AG09319 (cell line): ENCODE results near the gene THG1L.

Experiments used
- DNase-seq: peaks from one replicate; pipeline ENCODE4 v3.0.0-alpha.2; 2010; ENCODE audit warnings: low read depth; ENCODE audit errors: extremely low read depth
- TF ChIP-seq, protein P1 (sequence below): IDR thresholded peaks from 2 replicates; pipeline ENCODE4 v1.5.1; 2011; ENCODE audit warnings: low read depth, mild to moderate bottlenecking, inconsistent platforms, low read length, moderate library complexity

The THG1L gene

DNA sequence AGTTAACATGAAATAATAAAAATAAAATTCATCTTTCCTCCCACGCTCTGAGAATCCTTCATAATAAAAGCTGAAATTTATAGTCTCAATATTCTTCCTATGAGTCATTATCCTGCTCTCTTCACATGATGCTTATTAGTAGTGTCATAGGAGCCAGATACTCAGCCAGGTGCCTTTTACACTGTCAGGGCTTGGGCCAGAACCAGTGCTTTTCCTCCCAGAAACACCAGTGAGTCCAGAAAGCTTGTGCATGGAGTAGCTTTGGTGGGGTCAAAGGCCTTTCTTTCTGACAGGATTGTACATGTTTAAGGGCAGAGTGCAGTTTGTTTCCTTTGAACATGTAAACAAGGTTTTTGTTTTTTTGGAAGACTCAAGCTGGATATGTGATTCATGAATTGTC, 19.1 kb downstream of the THG1L start:
- no peak for DNase-seq

DNA sequence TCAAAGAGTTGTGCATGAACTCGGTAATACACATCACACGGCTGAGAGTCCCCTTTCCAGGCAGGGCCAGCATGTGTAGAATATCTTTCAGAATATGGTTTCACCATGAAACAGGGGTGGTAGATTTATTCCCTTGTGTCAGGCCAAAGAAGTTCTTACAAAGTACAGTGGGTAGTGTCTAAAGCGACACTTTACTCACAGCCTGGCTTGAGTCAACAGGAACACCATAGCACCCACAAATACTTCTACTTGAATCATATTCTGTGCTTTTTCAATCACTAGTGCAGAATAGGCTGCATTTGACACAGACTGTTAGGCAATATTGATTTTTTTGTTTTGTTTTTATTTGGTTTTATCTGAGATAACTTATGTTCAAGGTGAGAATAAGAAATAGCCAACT, 24.9 kb downstream of the THG1L start:
- TF ChIP-seq, protein P1, sequence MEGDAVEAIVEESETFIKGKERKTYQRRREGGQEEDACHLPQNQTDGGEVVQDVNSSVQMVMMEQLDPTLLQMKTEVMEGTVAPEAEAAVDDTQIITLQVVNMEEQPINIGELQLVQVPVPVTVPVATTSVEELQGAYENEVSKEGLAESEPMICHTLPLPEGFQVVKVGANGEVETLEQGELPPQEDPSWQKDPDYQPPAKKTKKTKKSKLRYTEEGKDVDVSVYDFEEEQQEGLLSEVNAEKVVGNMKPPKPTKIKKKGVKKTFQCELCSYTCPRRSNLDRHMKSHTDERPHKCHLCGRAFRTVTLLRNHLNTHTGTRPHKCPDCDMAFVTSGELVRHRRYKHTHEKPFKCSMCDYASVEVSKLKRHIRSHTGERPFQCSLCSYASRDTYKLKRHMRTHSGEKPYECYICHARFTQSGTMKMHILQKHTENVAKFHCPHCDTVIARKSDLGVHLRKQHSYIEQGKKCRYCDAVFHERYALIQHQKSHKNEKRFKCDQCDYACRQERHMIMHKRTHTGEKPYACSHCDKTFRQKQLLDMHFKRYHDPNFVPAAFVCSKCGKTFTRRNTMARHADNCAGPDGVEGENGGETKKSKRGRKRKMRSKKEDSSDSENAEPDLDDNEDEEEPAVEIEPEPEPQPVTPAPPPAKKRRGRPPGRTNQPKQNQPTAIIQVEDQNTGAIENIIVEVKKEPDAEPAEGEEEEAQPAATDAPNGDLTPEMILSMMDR = no peak
- DNase-seq = no peak

More for the DNA sequence above, 19.1 kb downstream of the THG1L start:
- TF ChIP-seq, protein P1 = no peak

DNA sequence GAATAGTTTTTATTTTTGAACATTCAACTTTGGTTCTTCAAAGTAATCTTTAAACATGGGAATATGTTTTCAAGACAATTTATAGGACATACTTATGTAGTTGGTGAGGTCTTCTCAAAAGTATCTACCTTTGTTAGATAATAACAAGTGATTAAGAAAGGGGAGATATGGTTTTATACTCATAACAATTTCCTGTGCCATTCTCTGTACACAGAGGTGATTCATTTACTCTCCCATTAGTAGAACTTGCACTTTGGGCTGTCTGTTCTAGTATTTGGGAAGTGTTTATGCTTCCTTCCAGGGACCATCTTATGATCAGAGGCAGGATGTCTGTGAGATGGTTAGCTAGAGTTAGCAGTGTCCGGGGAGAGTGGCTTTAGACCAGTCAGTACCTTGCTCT, 27.5 kb downstream of the THG1L start:
- TF ChIP-seq, protein P1 = no peak
- DNase-seq = no peak

DNA sequence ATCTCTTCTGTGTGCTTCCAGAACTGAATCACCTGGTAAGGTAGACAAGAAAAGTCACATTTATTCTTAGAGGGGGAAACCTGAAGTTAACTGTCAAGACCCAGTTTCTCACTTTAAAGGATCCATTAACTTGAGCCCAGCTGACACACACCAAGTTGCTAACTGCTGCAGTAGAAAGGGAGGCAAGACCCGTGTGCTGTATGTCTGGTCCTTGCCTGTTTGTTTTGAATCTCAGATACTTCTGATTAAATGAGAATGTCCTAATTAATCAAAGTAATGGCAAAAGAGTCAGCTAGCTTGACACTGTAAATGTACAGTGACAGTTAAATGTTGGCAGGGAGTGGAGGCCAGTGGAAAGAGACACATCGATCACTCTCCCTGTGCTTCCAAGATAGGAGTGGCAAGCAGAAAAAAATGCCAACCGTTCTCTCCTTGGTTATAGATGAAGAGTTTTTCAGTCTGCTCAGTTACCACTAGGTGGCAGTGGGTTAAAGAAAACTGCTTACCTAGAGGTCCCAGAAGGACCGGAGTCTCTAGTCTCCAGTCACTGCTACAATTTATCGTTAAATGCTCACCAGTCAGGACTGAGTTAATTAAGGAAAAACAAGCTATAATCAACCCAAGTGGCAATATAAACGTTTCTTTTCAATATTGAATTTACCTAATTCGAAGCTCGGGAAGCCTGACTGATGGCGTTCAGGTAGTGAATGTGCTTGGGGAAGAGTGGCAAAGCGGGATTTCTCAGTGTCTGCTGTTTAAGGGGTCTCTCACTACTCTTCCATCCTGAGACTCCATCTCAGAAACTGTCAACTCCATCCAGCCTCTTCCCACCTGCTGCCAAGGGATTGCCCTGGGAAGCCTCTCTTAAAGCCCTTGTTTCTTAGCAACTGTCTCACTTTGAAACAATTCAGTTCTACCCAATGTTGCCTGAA, 30.7 kb downstream of the THG1L start:
- TF ChIP-seq, protein P1 = peak; percentile 80
- no peak for DNase-seq

GRCh38 chr5:157764531-157764930, 33.3 kb downstream of the THG1L start:
- no peak for DNase-seq
- TF ChIP-seq, protein P1 = no peak

DNA sequence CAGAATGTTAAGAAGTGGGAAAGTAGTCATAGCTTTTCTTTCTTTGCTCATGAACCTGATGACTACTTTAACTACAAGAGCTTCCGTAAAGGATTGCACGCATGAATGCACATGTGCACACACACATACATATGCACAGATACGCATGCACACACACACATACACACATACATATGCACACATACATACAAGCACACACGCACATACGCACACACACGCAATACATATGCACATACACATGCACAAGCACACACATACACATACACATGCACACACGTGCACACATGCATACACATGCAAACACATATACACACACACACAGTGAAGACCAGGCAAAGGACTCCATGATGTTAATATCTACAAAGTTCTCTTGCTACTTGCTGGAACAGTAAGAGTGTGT, 35.2 kb downstream of the THG1L start:
- no peak for DNase-seq
- TF ChIP-seq, protein P1 = no peak

DNA sequence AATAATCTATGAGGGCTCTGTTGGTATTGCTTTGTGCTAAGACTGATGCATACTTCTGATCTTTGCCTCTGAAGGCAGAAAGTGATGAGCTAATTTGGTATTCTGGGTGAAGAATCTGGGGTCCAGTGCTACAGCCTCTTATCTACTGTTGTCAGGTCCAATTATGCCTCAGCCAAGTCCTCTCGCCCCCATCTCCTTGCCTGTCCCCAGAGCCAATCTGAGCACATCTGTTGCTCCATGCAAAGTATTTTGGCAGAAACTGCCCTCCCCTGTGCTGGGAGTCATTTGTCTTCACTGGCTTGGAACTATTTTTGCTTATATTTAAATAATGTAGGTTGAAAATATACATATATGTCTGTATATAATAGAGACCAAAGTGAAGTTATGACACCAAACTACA, 35.7 kb downstream of the THG1L start:
- TF ChIP-seq, protein P1 = no peak
- no peak for DNase-seq
